Measurements from ENCODE around the gene KLF13.

GRCh38 chr15:31362886-31363285 is 36.3 kb downstream of the KLF13 start:
- TF ChIP-seq EZH2 (IDR thresholded peaks at IDR 0.05; ENCODE audit: borderline replicate concordance, low read length) (no peak), CTCF (IDR thresholded peaks at IDR 0.05; ENCODE audit: low read length) (no peak)

All from OCI-LY1 (cell line).